ENCODE results near the gene SENP3. TPM values are rescaled to one million over a fixed set of nuclear protein-coding genes. Genes with fewer than 3 reads are reported as not detected.
"Not testable (repeated sequence)": the region's sequence is repeated elsewhere in the genome, so short reads cannot be mapped to it uniquely, and the experiment has no call there.

The SENP3 gene
- total RNA-seq, 1 donor from 2014 or later = 60.7 TPM

DNA sequence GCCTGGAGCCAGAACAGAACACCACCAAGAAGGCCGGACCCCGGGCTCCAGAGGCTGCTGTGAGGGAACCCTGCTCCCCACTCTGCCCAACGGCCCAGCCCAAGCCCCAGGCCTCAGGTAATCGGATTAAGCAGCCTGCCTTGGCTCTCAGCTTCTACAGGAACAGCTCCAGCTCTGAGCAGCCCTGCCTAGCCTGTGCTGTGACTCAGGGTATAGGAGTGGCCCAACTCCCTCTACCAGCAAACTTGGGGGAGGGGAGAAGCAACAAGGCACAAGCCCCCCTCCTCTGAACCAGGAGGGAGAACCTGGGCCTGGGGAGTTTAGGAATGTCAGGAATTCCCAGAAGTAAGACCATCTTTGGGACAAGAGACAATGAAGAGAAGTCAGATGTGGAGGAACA, 29.0 kb downstream of the SENP3 start:
- no peak for DNase-seq (ENCODE audit: extremely low read depth, low read depth, low spot score)

DNA sequence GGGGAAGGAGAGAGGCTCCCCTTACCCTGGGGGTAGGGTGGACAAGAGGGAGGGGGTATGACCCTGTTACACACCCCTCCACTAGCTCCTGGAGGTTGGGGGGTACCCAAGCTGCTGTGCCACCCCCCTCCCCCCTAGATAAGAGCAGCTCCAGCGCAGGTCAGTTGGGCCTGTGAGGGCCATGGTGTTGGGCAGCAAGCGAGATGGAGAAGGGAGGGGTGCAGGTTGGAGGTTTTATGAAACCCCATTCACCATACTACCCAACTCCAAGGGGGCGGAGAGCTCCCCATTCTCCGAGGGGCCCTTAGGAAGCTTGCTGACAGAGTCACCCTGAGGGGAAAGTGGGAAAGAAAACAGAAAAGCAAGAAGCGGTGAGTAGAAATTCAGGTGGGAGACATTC, 29.9 kb downstream of the SENP3 start:
- DNase-seq (ENCODE audit: extremely low read depth, low read depth, low spot score) = no peak

DNA sequence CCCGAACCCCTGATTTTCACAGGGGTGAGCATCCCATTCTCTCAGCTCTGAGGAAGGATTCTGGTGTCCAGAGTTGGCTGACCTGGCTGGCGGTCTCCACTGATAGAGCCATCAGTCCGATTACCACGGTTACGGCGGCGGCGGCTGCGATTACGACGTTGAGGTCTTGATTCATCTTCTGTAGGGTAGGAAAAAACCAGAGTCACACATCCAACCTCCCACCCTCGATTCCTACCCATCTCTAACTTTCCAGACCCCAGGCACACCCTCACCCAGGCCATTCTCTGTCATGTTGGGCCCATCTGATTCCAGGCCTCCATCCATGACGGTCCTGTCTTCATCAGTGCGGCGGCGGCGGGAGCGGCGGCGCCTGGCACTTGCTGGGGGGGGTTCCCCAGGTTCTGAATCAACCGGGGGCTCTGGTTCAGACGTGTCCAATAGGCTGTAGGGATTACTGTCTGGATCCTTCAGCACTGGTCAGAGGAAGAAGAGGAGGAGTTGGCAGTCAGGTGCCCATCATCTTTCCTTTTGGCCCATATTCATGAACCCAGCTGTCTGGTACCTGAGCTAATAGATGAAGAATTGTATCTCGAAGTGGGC, 30.8 kb downstream of the SENP3 start:
- DNase-seq (ENCODE audit: extremely low read depth, low read depth, low spot score) = no peak

DNA sequence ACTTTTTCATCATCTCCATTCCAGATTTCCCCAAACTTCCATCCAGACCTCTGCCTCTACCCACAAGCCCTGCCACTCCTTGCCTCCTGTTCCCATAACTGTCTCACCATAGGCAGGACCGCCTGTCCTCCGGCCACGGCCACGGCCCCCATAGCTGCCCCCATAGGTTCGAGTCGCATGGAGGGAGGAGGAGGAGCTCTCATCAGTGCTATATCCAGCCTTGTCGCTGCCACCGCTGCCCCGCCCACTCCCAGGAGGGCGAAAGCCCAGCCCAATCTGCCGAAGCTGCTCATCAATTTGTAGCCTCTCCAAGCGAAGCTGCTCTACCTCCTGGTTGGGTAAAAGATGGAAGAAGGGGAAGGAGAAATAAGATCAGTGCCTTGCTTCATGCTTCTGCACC, 31.6 kb downstream of the SENP3 start:
- no peak for DNase-seq (ENCODE audit: extremely low read depth, low read depth, low spot score)

DNA sequence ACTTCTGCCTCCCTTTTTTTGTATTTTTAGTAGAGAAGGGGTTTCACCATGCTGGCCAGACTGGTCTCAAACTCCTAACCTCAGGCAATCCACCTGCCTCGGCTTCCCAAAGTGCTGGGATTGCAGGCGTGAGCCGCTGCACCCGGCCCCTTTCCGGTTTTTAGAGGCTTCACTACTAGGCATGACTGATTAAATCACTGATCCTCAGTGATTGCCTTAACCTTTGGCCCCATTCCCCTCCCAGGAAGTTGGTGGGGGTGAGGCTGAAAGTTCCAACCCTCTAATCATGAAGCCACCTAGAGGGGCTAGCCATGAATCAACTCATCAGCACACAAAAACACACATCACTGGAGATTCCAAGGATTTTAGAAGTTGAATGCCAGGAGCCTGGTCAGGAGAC, 35.8 kb downstream of the SENP3 start:
- DNase-seq (ENCODE audit: extremely low read depth, low read depth, low spot score) = not testable (repeated sequence)

DNA sequence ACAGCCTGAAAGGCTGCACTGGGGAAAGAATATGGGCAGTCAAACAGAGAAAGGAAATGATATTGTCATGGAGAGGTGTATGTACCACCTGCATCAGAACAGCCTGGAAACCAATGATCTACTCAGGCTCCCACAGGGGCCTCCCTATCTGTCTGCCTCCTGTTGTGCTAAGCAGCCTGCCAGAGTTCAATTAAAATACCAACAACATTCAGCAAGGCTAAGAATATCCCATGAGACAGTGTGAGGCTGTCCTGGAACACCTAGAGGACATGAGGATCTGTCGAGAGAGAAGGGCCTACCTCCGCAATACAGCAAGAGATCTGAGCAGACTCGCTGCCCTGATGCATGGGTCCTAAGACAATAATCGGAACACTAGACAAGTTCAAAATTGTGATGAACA, 44.6 kb downstream of the SENP3 start:
- no peak for DNase-seq (ENCODE audit: extremely low read depth, low read depth, low spot score)

DNA sequence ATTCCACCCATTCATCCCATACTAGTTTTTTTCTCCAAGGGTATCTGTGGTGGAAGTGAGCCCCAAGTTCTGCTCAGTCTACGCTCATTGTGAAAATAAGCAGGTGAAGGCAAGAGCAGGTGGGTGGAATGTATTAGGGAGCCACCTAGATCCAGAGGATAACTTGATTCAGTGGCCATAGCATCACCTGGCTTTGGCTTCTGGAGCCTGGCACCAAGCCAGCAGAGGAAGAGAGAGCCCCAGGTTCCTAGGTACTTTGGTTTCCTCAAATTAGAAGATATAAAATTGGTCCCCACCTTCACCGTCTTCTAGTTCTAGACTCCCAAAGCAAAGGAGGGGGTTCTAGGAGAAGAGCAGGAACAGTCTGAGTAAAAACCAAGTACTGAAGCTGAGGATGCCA, 48.9 kb downstream of the SENP3 start:
- DNase-seq (ENCODE audit: extremely low read depth, low read depth, low spot score) = no peak

DNA sequence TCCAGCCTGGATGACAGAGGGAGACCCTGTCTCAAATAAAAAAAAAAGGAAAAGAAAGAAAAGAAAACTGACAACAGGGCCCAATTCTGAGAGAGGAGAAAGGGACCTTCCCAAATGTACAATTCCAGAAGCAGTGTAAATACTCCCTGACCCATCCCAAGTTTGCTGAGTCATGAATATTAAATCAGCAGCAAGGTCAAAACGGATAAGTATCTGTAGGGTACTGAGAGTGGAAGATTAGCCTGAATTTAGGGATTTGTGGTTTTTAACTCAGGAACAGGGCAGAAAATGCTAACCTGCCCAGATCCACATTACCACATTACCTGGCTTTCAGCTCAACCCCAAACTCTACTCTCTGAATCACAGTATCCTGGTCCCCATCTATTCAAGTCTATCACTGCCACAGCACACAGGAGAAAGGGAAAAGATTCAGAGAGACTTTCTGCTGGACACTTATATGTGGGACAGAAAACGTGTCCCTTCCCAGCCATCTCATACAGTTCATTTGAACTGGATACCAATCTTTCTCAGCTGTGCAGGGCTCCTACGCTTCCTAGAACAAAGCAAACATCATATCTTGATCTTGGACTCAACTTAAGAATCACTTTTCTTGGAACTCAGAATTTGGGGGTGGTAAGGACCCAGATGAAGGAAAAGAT, 50.0 kb downstream of the SENP3 start:
- DNase-seq (ENCODE audit: extremely low read depth, low read depth, low spot score) = no peak

DNA sequence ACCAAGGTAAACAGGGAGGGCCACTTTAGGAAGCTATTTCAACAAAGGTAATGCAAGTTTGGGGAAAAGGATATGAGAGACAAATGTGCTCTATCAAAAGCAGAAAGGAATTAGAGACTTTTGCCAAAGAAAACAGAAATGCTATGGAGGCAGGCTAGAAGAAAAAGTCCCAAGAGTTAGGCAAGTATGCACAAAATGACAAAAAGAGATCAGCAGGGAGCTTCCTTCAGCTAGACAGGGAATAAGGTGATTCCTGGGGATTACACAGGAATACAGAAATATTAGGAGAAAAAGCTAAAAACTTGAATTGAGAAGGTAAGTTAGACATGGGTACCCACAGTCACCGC, 50.5 kb downstream of the SENP3 start:
- no peak for DNase-seq (ENCODE audit: extremely low read depth, low read depth, low spot score)

DNA sequence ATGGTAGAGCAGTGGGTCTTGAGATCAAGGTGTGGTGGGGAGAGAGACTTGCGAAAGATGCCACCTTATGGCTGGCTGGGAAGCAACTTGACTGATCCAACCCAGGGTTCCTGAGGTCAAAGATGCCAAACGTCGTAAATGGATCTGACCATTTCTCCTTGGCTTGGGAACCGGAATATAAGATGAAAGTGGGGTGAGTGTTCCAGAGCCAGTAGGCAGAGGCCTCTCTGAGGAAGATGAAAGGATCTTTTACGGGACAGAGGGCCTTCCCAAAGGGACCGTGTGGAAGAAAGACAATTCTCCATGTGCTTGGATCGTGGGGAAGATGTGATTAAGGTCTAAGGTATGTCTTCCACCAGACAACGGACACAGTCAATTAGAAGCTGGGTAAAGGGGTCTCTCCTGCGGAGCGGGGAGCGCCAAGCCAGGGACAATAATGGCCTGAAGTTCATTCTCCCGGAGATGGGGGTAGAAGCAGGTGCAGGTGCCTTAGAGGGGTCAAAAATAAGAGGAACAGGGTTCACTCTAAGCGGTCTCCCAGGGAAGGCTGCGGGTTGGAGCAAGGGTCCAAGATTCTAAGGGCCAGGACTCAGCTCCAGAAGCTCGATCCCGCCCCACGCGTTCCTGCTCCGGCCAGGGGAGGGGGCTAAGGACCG, 52.2 kb downstream of the SENP3 start:
- DNase-seq (ENCODE audit: extremely low read depth, low read depth, low spot score) = no peak

DNA sequence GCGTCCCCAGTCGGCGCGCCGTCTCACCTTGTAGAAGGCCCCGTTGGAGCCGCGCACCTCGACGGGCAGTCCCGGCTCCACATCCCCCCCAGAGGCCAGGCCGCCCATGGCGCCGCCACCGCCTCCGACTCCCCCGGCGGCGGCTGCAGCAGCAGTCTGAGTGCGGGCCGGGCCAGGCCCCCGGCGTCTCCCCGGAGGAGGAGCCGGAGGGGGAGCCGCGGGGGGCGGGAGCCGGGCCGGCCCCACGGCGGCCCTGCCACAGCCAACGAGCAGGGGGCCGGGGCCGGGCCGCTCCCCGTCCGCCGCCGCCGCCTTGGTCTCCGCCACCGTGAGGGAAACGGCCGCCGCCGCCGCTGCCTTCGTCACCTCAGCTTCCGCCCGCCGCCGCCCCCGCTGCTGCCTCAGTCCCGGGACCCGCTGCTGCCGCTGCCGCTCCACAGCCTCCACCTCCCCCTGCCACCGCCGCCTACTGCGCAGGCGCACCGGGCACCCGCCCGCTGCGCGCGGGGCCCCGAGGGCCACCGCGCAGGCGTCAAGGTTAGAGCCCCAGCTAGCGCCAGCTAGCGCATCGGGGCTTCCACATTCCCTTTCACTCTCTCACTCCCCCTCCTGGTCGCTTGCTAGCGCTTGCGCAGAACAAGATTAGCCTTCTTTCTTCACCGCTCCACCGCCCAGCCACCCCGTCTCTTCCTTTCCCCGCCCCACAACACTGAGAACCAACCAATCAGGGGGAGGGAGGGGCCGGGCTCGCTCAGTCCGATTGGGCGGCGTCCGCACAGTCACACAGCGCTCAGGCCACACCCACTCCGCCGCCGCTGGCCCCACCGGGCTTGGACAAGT, 52.9 kb downstream of the SENP3 start, which contains the start of gene FXR2:
TSS of gene FXR2 (minus strand) at position 473 of the 840 bp plus-strand sequence. CDS start at position 108, 365 bp downstream.
- DNase-seq (ENCODE audit: extremely low read depth, low read depth, low spot score) = peak; percentile 98

DNA sequence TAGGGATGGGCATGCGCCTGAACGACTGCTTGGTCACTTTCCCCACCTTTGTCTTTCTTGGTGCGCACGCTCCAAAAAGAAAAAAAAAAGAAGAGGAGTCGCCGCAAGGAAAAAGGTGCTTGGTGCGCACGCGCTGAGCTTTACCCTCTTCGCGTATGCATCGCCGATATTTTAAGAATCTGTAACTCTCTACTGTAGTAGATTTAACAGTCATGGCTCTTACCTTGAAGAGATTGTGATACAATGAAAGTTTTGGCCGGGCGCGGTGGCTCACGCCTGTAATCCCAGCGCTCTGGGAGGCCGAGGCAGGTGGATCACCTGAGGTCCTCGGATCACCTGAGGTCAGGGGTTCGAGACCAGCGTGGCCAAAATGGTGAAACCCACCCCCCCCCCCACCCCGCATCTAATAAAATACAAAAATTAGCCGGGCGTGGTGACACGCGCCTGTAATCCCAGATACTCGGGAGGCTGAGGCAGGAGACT, 53.6 kb downstream of the SENP3 start:
- DNase-seq (ENCODE audit: extremely low read depth, low read depth, low spot score) = no peak

DNA sequence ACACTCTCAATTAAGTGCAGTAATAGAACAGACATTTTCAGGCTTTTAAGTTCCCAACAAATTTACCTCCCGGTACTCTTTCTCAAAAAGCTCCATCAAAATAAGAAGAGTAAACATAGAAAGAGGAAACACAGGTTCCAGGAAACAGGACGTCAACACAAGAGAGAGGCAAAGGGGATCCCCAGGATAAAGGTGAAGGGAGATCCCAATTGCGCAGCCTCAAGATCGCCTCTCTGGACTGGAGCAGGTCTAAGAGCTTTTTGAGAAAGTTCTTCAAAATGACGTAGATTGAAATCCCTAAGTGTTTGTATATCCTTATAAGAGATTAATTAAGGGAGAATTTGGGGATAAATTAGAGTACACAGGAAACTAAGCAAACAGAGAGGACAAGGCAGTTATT, 56.9 kb downstream of the SENP3 start:
- no peak for DNase-seq (ENCODE audit: extremely low read depth, low read depth, low spot score)

DNA sequence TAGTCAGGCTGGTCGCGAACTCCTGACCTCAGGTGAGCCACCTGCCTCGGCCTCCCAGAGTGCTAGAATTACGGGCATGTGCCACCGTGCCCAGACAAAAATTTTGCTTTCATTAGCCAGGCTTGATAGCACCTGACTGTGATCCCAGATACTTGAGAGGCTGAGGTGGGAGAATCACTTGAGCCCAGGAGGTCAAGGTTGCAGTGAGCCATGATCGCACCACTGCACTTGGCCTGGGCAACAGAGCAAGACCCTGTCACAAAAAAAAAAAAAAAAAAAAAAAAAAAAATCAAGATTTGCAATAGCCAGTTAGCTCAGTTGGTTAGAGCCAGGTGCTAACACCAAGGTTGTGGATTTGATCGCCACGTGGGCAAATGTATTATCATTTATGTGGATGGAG, 59.1 kb downstream of the SENP3 start:
- DNase-seq (ENCODE audit: extremely low read depth, low read depth, low spot score) = no peak

Other genes starting within 250 kb of the SENP3 start
- gene GPS2, start 246.6 kb upstream of the SENP3 start, total RNA-seq = 48.2 and 64.6 TPM in 2 replicates
- gene NEURL4, start 232.6 kb upstream of the SENP3 start, total RNA-seq = 15.5 and 16.4 TPM in 2 replicates
- gene ACAP1, start 225.4 kb upstream of the SENP3 start, total RNA-seq = 53.1 TPM in 1 of 2 replicates, not detected in the other
- 7.1 and 8.5 TPM in 2 replicates for gene KCTD11, start 209.8 kb upstream of the SENP3 start, total RNA-seq
- not detected in 2 replicates for gene TMEM95, start 206.8 kb upstream of the SENP3 start, total RNA-seq
- gene TNK1, start 180.8 kb upstream of the SENP3 start, total RNA-seq = 0.19 and 0.23 TPM in 2 replicates
- gene PLSCR3, start 167.4 kb upstream of the SENP3 start, total RNA-seq = 74.1 and 82.8 TPM in 2 replicates
- 56.7 and 73.7 TPM in 2 replicates for gene TMEM256, start 157.8 kb upstream of the SENP3 start, total RNA-seq
- gene NLGN2, start 154.1 kb upstream of the SENP3 start, total RNA-seq = 15.7 and 21.7 TPM in 2 replicates
- not detected in 2 replicates for gene SPEM1, start 141.6 kb upstream of the SENP3 start, total RNA-seq
- gene SPEM2, start 136.3 kb upstream of the SENP3 start, total RNA-seq = not detected in 2 replicates
- not detected in 2 replicates for gene SPEM3, start 133.1 kb upstream of the SENP3 start, total RNA-seq
- 11.6 and 15.4 TPM in 2 replicates for gene TMEM102, start 126.5 kb upstream of the SENP3 start, total RNA-seq
- gene FGF11, start 122.4 kb upstream of the SENP3 start, total RNA-seq = 0.44 and 0.88 TPM in 2 replicates
- gene CHRNB1, start 116.9 kb upstream of the SENP3 start, total RNA-seq = 5.7 and 9.6 TPM in 2 replicates
- 41.8 and 43.9 TPM in 2 replicates for gene ZBTB4, start 82.3 kb upstream of the SENP3 start, total RNA-seq
- gene SLC35G6, start 80.5 kb upstream of the SENP3 start, total RNA-seq = not detected in 2 replicates
- 81.5 and 124 TPM in 2 replicates for gene POLR2A, start 77.6 kb upstream of the SENP3 start, total RNA-seq
- 30.3 and 38.2 TPM in 2 replicates for gene TNFSF12, start 12.9 kb upstream of the SENP3 start, total RNA-seq
- gene TNFSF13, start 3.2 kb upstream of the SENP3 start, total RNA-seq = 1.5 and 6.7 TPM in 2 replicates
- 4.1 and 8.8 TPM in 2 replicates for gene CD68, start 17.7 kb downstream of the SENP3 start, total RNA-seq
- gene MPDU1, start 21.9 kb downstream of the SENP3 start, total RNA-seq = 117 and 164 TPM in 2 replicates
- gene SOX15, start 28.2 kb downstream of the SENP3 start, total RNA-seq = not detected in 2 replicates
- 32.4 and 35.4 TPM in 2 replicates for gene FXR2, start 53.0 kb downstream of the SENP3 start, total RNA-seq
- gene SAT2, start 65.9 kb downstream of the SENP3 start, total RNA-seq = 42.6 and 47.6 TPM in 2 replicates
- gene SHBG, start 68.2 kb downstream of the SENP3 start, total RNA-seq = 0.58 TPM in 1 of 2 replicates, not detected in the other
- gene ATP1B2, start 89.0 kb downstream of the SENP3 start, total RNA-seq = not detected in 2 replicates
- 87.9 and 94.8 TPM in 2 replicates for gene TP53, start 125.6 kb downstream of the SENP3 start, total RNA-seq
- gene WRAP53, start 126.6 kb downstream of the SENP3 start, total RNA-seq = 5.5 and 9.3 TPM in 2 replicates
- gene EFNB3, start 143.3 kb downstream of the SENP3 start, total RNA-seq = 0.87 and 2.1 TPM in 2 replicates
- not detected in 2 replicates for gene DNAH2, start 155.8 kb downstream of the SENP3 start, total RNA-seq